ENCODE measurements around the gene MYLK2.
"Not testable (repeated sequence)": the region's sequence is repeated elsewhere in the genome, so short reads cannot be mapped to it uniquely, and the experiment has no call there.

Gene MYLK2

DNA sequence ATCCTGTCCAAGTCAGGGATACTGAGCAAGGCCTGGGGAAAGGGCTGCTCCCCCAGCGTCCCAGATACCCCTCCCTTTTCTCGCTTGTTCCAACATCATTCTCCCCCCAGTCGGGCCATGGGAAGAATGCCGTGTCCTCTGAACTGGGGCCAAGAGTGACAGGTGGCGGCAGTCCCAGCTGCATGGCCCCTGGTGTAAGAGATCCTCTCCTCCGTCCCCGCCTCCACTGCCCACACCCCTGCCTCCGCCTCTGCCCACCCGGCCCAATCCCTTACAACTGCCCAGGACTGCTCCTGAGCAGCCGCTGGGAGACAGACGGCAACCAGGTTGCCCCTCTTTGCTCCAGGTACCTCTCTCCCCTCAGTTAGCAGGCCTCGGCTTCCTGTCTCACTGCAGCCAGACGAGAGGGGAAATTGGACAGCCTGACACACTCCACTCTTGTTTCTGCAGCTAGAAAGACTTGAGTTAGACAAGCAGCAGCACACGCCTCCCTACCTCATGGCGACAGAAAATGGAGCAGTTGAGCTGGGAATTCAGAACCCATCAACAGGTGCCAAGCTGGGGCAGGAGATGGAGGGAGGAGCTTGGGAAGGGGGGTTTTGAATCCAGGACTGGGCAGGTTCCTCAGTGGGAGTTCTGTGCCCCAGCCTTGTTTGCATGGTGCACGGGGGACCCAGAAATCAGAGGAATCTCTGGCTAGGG lies at the start of gene MYLK2:
MYLK2 (plus strand) TSS at position 274 of the 702 bp plus-strand sequence; CDS start at position 499, 225 bp downstream.
- no peak for FAIRE-seq
- DNase-seq (ENCODE audit: low spot score), result no peak

- no peak for FAIRE-seq
- no peak for DNase-seq (ENCODE audit: low spot score)
Observed at GRCh38 chr20:31769681-31770080, 49.5 kb upstream of the MYLK2 start.

DNA sequence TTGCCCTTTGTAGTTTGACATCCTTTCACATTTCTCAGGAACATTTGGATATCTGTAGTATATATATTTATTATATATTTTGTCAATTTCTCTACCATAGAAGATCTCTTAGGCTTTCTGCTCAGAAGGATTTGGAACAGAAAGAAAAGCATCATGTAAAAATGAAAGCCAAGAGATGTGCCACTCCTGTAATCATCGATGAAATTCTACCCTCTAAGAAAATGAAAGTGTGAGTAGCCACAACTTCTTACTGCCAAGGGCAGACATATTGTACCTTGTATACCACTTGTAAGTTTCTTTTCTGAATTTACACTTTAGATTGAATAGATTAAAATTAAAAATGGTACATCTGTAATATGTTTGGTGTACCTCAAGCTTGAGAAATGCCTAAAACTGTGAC lies 48.9 kb upstream of the MYLK2 start:
- no peak for DNase-seq (ENCODE audit: low spot score)
- no peak for FAIRE-seq

DNA sequence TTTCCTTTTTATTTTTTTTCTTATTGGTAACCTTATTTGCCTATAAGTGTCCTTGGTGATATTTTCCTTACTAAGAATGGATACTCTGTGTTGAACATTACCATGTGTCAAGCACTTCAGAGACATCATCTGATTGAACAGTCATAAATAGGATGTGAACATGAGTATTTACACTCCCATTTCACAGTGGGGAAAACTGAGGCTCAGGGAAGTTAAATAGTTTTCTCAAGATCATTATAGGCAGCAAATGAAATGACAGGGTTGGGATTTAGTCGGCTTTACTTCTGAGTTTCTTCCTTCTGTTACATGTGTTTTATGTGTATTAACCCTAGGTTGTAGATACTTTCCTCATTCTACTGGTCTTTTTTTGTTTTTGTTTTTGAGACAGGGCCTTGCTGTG lies 44.7 kb upstream of the MYLK2 start:
- DNase-seq (ENCODE audit: low spot score) (no peak), FAIRE-seq (no peak)

GRCh38 chr20:31780839-31781238 lies 38.3 kb upstream of the MYLK2 start:
- FAIRE-seq (no peak), DNase-seq (ENCODE audit: low spot score) (no peak)

GRCh38 chr20:31781945-31782344 lies 37.2 kb upstream of the MYLK2 start:
- FAIRE-seq, result no peak

GRCh38 chr20:31784354-31785044 lies 34.7 kb upstream of the MYLK2 start:
- DNase-seq (ENCODE audit: low spot score) (no peak), FAIRE-seq (no peak)

More at GRCh38 chr20:31781945-31782344, 37.2 kb upstream of the MYLK2 start:
- no peak for DNase-seq (ENCODE audit: low spot score)

- FAIRE-seq (no peak), DNase-seq (ENCODE audit: low spot score) (no peak)
Observed at GRCh38 chr20:31785089-31785488, 34.1 kb upstream of the MYLK2 start.

GRCh38 chr20:31788578-31788977 lies 30.6 kb upstream of the MYLK2 start:
- FAIRE-seq, result no peak

DNA sequence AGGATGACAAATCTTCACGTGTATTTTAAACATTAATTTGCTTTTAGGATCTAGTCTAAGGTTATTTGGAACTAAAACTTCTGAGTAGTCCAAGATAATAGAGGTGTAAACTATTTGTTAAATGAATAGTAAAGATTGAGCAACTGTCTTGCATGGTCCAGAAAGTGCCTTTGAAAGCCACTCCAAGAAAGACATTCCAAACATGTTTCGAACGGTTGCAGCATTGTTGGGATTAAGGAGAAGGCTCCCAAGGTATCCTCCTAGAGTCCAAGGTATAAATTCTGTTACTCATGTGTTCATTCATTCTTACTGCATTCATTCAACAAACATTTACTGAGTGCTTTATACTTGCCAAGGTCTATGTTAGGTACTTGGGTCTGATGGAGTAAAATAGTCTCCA lies 28.8 kb upstream of the MYLK2 start:
- no peak for FAIRE-seq
- DNase-seq (ENCODE audit: low spot score), result no peak

More at GRCh38 chr20:31788578-31788977, 30.6 kb upstream of the MYLK2 start:
- DNase-seq (ENCODE audit: low spot score), result peak; percentile 24

- DNase-seq (ENCODE audit: low spot score) (no peak), FAIRE-seq (no peak)
Observed at GRCh38 chr20:31797364-31797763, 21.8 kb upstream of the MYLK2 start.

DNA sequence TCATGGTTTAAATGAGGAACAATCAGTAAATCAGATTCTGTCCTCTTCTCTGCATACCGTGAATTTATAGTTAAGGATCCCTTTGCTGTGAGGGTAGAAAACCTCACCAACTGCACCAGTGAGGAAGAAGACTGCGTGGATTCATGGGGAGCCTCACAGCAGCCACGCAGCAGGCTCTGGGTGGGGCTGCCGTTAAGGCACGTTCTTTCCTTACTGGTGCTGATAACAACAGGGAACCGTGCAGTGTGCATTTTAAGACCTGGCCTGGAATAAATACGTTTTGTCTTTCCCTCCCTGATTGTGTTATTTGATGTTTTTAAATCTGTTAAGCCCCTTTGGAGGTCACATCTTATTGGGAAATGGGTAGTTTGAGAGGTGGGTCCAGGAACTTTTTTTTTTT lies 17.6 kb upstream of the MYLK2 start:
- DNase-seq (ENCODE audit: low spot score), result no peak
- FAIRE-seq, result no peak

DNA sequence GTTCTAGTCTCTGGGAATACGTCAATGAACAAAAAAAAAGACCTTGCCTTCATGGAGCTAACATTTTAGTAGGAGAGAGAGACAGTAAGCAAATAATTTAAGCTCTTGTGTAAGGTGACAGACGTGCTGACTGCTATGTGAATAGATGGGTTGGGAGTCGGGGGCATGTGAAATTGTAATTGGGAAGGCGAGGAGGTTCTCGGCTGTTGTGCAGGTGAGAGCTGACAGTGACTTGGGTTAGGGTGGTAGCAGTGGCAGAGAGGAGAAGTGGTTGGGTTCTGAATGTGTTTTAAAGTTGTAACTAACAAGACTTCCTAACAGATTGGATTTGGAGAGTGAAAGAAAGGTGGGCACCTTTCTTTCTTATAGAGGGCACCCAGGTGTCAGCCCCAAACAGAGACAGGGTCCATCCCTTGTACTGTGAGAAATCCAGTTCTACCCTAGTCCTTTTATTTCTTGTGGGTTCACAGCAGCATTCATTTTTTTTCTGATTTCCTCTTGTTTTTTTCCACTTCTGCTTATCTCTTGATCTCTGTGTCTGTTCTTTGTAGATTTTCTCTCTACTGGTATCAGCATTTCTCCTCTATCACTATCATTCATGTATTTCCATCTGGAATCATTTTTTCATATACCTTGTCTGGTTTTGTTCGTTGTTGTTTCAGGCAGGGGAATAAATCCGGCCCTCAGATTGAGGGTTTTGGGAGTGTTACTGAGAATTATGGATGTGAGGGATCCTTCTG lies 15.4 kb upstream of the MYLK2 start:
- no peak for FAIRE-seq
- no peak for DNase-seq (ENCODE audit: low spot score)

DNA sequence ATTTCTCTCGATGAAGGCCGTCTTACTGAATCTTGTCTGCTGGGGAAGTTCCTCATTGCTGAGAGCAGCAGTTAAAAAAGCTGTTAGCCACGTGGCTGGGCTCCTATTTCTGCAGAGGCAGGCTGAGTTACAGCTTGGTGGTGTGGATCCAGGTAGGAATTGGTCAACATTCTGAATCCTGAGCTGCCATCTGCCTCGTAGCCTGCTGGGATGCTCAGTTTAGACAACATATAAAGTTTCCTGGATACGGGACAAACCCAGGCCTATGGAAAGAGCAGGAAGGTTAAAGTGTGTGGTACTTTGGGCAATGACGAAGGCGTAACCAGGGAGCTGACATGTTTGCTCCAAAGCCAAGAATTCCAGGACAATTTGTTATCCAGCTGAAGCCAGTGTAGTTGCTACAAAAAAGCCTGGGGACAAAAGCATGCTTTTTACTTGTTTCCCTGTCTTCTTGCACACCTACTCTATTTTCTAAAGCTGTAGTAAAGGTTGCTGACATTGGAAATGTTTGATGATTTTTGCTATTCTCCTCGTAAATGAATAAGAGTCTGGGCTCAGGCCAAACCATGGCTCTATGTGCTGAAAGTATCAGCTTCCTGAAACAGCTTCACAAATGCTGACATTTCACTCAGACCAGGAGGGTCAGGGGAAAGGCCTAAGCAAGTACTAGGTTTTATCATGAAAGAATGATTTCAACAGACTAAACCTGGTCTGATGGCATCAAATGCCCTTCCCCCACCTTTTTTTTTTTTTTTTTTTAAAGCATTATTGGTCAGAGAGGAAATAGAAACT lies 12.4 kb upstream of the MYLK2 start:
- FAIRE-seq, result no peak
- DNase-seq (ENCODE audit: low spot score), result no peak

DNA sequence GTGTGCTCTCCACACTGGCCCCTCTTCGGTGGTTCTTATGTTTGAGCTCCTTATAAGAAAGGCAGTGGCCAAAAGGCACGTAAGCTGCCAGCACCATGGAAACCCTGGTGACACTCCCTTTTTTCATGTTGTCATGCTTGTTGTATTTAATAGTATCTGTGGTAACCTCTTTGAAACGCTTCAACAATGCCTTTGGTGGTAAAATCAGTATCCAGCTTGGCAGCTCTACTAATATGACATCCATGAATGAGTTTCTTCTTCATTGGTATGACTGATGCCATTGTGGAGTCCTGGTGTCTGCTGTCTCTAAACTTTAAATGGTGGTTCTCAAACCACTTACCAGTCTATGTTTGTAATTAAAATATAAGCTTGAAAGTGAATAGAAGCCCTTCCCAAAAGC lies 10.7 kb upstream of the MYLK2 start:
- no peak for FAIRE-seq
- no peak for DNase-seq (ENCODE audit: low spot score)

- no peak for FAIRE-seq
- DNase-seq (ENCODE audit: low spot score), result no peak
Observed at GRCh38 chr20:31809661-31810060, 9.5 kb upstream of the MYLK2 start.

DNA sequence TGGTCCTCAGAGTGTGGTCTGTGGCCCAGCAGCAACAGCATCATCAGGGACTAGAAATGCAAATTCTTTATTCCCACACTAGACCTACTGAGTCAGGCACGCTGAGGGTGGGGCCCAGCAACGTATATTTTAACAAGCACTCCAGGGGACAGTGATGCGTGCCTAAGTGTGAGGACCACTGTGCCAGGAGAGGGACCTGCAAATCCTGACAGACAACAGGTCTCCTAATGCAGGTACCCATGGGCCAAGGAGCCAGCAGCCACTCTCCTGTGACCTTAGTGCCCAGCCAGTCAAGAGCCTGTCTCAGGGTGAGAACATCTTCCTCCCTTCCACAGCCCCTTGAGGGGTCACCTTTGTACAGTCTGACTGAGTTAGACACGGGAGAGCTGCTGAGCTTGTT lies 8.0 kb upstream of the MYLK2 start:
- DNase-seq (ENCODE audit: low spot score), result no peak
- FAIRE-seq, result no peak

DNA sequence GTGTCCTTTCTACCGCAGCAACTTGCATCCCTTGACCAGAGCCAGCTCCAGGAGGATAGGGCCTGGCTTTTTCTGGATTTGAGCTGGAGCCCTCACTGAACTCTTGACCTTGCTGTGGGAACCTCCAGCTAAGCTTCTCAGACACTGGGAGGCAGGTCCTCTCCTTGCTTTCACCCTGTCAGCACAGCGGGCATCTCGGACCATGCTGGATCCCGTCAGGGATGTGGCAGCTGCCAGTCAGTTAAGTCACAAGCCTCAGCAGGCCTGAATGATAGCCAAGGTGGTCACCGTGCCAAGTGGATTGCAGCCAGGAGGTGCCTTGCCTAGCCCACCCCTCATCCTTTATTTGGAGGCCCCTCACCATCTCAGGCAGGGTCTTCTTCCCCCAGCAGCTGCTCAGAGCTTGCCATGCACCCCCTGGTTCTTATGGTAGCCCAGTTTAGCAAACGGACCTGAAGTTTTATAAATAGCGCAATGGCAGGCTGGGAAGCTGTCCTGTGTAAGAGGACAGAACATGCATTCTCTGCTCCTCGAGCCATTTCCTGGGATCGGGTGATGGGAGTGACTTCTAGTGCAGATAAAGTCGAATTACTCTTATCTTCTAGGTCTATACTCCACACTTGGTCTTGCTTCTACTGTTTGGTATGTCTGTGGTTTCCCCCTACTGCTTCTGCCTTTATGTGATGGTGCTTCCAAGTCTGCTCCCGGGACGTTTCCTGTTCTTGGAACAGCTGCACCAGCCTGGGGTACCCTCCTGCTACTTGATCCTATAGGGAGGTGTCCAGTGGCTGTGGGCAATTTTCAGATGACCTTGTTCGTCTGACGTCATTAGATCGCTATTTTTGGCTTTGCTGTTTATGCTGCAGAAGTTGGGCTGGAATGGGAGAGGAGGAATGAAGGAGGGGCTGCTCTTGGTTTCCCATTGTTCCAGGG lies 7.1 kb upstream of the MYLK2 start:
- no peak for FAIRE-seq
- DNase-seq (ENCODE audit: low spot score), result no peak

GRCh38 chr20:31813611-31814010 lies 5.5 kb upstream of the MYLK2 start:
- no peak for DNase-seq (ENCODE audit: low spot score)
- FAIRE-seq, result no peak

- FAIRE-seq; DNase-seq (ENCODE audit: low spot score): not testable (repeated sequence)
Observed at GRCh38 chr20:31814142-31814541, 5.0 kb upstream of the MYLK2 start.

Measured in urothelium cell line (cell line).